Measurements from ENCODE around the gene KCTD1.

Gene KCTD1

DNA sequence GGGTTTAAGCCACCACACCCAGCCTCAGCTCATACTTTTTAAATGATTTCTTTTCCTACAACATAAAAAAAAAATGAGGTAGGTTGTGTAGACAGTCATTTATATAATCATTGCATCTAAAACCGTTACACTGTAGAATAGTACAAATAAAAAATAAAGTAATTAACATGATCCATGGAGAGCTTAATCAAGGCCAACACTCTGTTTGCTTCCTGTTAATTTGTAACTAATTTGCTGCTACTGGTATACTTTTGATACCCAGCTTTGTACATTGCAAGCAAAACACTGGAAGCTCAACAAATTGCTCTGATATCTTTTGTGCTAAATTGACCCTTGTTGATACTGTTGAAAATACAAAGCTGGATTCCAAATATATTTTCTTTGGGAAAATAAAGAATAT lies 20.2 kb upstream of the KCTD1 start:
- H3K4ac ChIP-seq (ENCODE audit: low read length) = no peak overlapping the region
- no peak overlapping the region for H2BK15ac ChIP-seq (ENCODE audit: low read length)
- H3K4me1 ChIP-seq (ENCODE audit: control insufficient read depth in 2 of 2, insufficient read depth in 1 of 2, low read depth in 1 of 2, low read length in 2 of 2) = peaks cover 0 to 8% of the 10 kb centered on the region in 2 donors
- H2AFZ ChIP-seq (ENCODE audit: low read length) = no peak overlapping the region
- no peak overlapping the region for H3K4me2 ChIP-seq (ENCODE audit: insufficient read depth, low read length, poor library complexity, severe bottlenecking)
- H2BK120ac ChIP-seq (ENCODE audit: low read depth, low read length) = no peak overlapping the region
- no peak overlapping the region for H2BK5ac ChIP-seq (ENCODE audit: low read length)
- no peak overlapping the region for H4K91ac ChIP-seq (ENCODE audit: low read depth, low read length, poor library complexity)
- no peak overlapping the region for H3K4me3 ChIP-seq (ENCODE audit: low read length in 2 of 2)
- no CpG with 5 or more reads among the region's 1 CpG for WGBS, 2 donors (ENCODE audit: extremely low coverage in 2 of 2, insufficient read length in 2 of 2, insufficient replicate concordance in 1 of 2)
- H3K14ac ChIP-seq (ENCODE audit: low read length) = no peak overlapping the region
- H4K8ac ChIP-seq (ENCODE audit: low read depth, low read length) = no peak overlapping the region
- H3K27me3 ChIP-seq (ENCODE audit: control insufficient read depth in 3 of 3, insufficient read depth in 3 of 3, low read depth in 1 of 3, low read length in 3 of 3) = no peaks in the 10 kb centered on the region
- no peak overlapping the region for H3K23ac ChIP-seq (ENCODE audit: low read depth, low read length, poor library complexity)
- H2BK12ac ChIP-seq (ENCODE audit: low read length) = no peak overlapping the region
- no peak overlapping the region for H3K18ac ChIP-seq (ENCODE audit: low read length)
- no peaks in the 10 kb centered on the region for H3K79me1 ChIP-seq (ENCODE audit: low read depth, low read length)
- H3K27ac ChIP-seq (replicated peaks; ENCODE audit: low read length) = no peak overlapping the region
- H3K36me3 ChIP-seq (replicated peaks in 1 of 2; ENCODE audit: control insufficient read depth in 2 of 2, insufficient read depth in 2 of 2, low read length in 2 of 2) = no peaks in the 10 kb centered on the region
- H3K9ac ChIP-seq (ENCODE audit: low read depth, low read length, poor library complexity) = no peak overlapping the region
- H2AK5ac ChIP-seq (ENCODE audit: low read depth, low read length) = no peak overlapping the region
- no peaks in the 10 kb centered on the region for H3K9me3 ChIP-seq (replicated peaks in 1 of 2; ENCODE audit: control insufficient read depth in 2 of 2, insufficient read depth in 1 of 2, low read depth in 1 of 2, low read length in 2 of 2)
- DNase-seq (ENCODE audit: low spot score) = no peak

DNA sequence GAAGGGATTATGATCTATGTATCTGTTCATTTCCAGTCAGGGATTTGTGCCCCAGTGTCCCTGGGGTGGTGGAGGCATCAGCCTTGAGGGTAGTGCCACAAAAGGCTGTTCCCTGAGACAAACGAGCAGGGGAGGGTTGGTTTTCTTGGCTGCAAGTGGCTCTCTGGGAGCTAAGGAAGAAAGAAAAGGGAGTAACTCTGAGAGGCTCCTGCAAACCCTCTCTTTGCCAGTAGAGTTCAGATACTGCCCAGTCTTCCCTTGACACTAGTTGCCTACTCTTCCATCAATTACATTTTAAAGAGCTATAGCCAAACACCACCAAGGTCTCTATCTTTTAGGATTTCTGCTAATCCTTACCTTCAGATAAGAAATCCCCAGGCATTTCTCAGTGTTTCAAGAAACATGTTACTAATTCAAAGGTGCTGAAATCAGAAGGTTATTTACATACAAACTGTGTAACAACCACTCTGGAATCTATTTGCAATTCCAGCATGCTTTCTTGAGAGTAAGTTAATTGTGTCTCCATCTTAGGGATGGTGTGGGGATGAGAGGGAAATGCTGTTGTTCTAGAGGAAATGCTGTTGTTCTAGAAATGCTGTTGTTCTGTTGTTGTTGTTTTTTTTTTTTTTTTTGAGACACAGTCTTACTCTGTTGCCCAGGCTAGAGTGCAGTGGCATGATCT lies 18.7 kb upstream of the KCTD1 start:
- Histone ChIP-seq H3K9ac (ENCODE audit: low read depth, low read length, poor library complexity) (no peak overlapping the region), H3K36me3 (replicated peaks in 1 of 2; ENCODE audit: control insufficient read depth in 2 of 2, insufficient read depth in 2 of 2, low read length in 2 of 2) (no peaks in the 10 kb centered on the region), H2AK5ac (ENCODE audit: low read depth, low read length) (no peak overlapping the region), H3K18ac (ENCODE audit: low read length) (no peak overlapping the region), H3K79me1 (ENCODE audit: low read depth, low read length) (no peaks in the 10 kb centered on the region), H3K23ac (ENCODE audit: low read depth, low read length, poor library complexity) (no peak overlapping the region), H3K4me2 (ENCODE audit: insufficient read depth, low read length, poor library complexity, severe bottlenecking) (no peak overlapping the region), H3K27me3 (ENCODE audit: control insufficient read depth in 3 of 3, insufficient read depth in 3 of 3, low read depth in 1 of 3, low read length in 3 of 3) (no peaks in the 10 kb centered on the region), H3K4me3 (ENCODE audit: low read length in 2 of 2) (no peak overlapping the region), H2AFZ (ENCODE audit: low read length) (no peak overlapping the region), H3K27ac (replicated peaks; ENCODE audit: low read length) (no peak overlapping the region), H3K4ac (ENCODE audit: low read length) (no peak overlapping the region), H3K9me3 (replicated peaks in 1 of 2; ENCODE audit: control insufficient read depth in 2 of 2, insufficient read depth in 1 of 2, low read depth in 1 of 2, low read length in 2 of 2) (peaks cover 0 to 8% of the 10 kb centered on the region in 2 donors), H4K91ac (ENCODE audit: low read depth, low read length, poor library complexity) (no peak overlapping the region), H2BK12ac (ENCODE audit: low read length) (no peak overlapping the region), H3K14ac (ENCODE audit: low read length) (no peak overlapping the region), H2BK5ac (ENCODE audit: low read length) (no peak overlapping the region), H2BK120ac (ENCODE audit: low read depth, low read length) (no peak overlapping the region), H2BK15ac (ENCODE audit: low read length) (no peak overlapping the region), H3K4me1 (ENCODE audit: control insufficient read depth in 2 of 2, insufficient read depth in 1 of 2, low read depth in 1 of 2, low read length in 2 of 2) (peaks cover 0 to 8% of the 10 kb centered on the region in 2 donors), H4K8ac (ENCODE audit: low read depth, low read length) (no peak overlapping the region)
- no CpG with 5 or more reads among the region's 1 CpG for WGBS, 2 donors (ENCODE audit: extremely low coverage in 2 of 2, insufficient read length in 2 of 2, insufficient replicate concordance in 1 of 2)
- no peak for DNase-seq (ENCODE audit: low spot score)

DNA sequence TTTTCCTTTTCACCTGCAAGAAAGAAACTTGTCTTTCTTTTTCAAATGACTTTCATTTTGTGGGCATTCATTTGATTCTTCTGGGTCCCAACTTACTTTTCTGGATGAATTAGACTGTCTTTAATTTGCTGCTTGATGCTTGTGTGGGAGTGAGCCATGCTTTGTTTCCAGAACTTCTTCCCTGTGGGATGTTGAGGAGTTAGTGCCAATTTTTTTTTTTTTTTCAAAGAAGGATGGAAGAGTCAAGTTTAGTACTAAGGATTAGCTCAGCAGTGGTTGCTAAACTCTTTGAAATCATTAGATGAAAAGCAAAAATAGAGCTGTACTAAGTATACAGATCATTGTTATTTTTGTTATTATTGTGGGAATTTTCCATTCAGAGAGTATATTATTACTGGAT lies 17.2 kb upstream of the KCTD1 start:
- Histone ChIP-seq H4K91ac (ENCODE audit: low read depth, low read length, poor library complexity) (no peak overlapping the region), H2BK120ac (ENCODE audit: low read depth, low read length) (no peak overlapping the region), H3K27me3 (ENCODE audit: control insufficient read depth in 3 of 3, insufficient read depth in 3 of 3, low read depth in 1 of 3, low read length in 3 of 3) (no peaks in the 10 kb centered on the region), H3K4ac (ENCODE audit: low read length) (no peak overlapping the region), H3K18ac (ENCODE audit: low read length) (no peak overlapping the region), H2BK15ac (ENCODE audit: low read length) (no peak overlapping the region), H3K4me3 (ENCODE audit: low read length in 2 of 2) (no peak overlapping the region), H2BK5ac (ENCODE audit: low read length) (no peak overlapping the region), H2AFZ (ENCODE audit: low read length) (no peak overlapping the region), H3K9me3 (replicated peaks in 1 of 2; ENCODE audit: control insufficient read depth in 2 of 2, insufficient read depth in 1 of 2, low read depth in 1 of 2, low read length in 2 of 2) (peaks cover 0 to 8% of the 10 kb centered on the region in 2 donors), H3K36me3 (replicated peaks in 1 of 2; ENCODE audit: control insufficient read depth in 2 of 2, insufficient read depth in 2 of 2, low read length in 2 of 2) (no peaks in the 10 kb centered on the region), H4K8ac (ENCODE audit: low read depth, low read length) (no peak overlapping the region), H2BK12ac (ENCODE audit: low read length) (no peak overlapping the region), H2AK5ac (ENCODE audit: low read depth, low read length) (no peak overlapping the region), H3K4me1 (ENCODE audit: control insufficient read depth in 2 of 2, insufficient read depth in 1 of 2, low read depth in 1 of 2, low read length in 2 of 2) (peaks cover 0 to 8% of the 10 kb centered on the region in 2 donors), H3K14ac (ENCODE audit: low read length) (no peak overlapping the region), H3K27ac (replicated peaks; ENCODE audit: low read length) (no peak overlapping the region), H3K9ac (ENCODE audit: low read depth, low read length, poor library complexity) (no peak overlapping the region), H3K79me1 (ENCODE audit: low read depth, low read length) (no peaks in the 10 kb centered on the region), H3K4me2 (ENCODE audit: insufficient read depth, low read length, poor library complexity, severe bottlenecking) (no peak overlapping the region), H3K23ac (ENCODE audit: low read depth, low read length, poor library complexity) (no peak overlapping the region)
- no peak for DNase-seq (ENCODE audit: low spot score)

DNA sequence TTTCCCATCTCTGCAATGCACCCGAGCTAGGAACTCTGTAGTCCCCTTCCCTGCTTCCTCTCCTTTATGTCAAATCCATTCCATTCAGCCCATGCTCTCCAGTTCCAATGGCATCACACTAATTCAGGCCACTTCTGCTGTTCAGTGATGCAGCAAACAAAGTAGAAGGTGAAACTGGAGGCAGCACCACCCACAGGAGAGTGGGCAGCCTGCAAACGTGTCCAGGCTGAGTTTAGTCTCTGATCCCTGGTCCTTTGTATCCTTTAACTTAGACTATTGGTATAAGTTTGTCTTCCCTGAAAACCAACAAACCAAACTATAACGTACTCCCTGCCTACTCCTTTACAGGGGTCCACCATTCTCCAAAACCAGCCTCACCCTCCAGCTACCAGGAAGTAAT lies 14.7 kb upstream of the KCTD1 start:
- Histone ChIP-seq H3K36me3 (replicated peaks in 1 of 2; ENCODE audit: control insufficient read depth in 2 of 2, insufficient read depth in 2 of 2, low read length in 2 of 2) (no peaks in the 10 kb centered on the region), H3K79me1 (ENCODE audit: low read depth, low read length) (no peaks in the 10 kb centered on the region), H3K4ac (ENCODE audit: low read length) (no peak overlapping the region), H2AK5ac (ENCODE audit: low read depth, low read length) (no peak overlapping the region), H2BK5ac (ENCODE audit: low read length) (no peak overlapping the region), H2BK12ac (ENCODE audit: low read length) (no peak overlapping the region), H4K8ac (ENCODE audit: low read depth, low read length) (no peak overlapping the region), H2BK15ac (ENCODE audit: low read length) (no peak overlapping the region), H3K14ac (ENCODE audit: low read length) (no peak overlapping the region), H3K4me1 (ENCODE audit: control insufficient read depth in 2 of 2, insufficient read depth in 1 of 2, low read depth in 1 of 2, low read length in 2 of 2) (peaks cover 0 to 3% of the 10 kb centered on the region in 2 donors), H3K4me3 (ENCODE audit: low read length in 2 of 2) (no peak overlapping the region), H2BK120ac (ENCODE audit: low read depth, low read length) (no peak overlapping the region), H3K18ac (ENCODE audit: low read length) (no peak overlapping the region), H3K27me3 (ENCODE audit: control insufficient read depth in 3 of 3, insufficient read depth in 3 of 3, low read depth in 1 of 3, low read length in 3 of 3) (no peaks in the 10 kb centered on the region), H2AFZ (ENCODE audit: low read length) (no peak overlapping the region), H3K4me2 (ENCODE audit: insufficient read depth, low read length, poor library complexity, severe bottlenecking) (no peak overlapping the region), H4K91ac (ENCODE audit: low read depth, low read length, poor library complexity) (no peak overlapping the region), H3K9me3 (replicated peaks in 1 of 2; ENCODE audit: control insufficient read depth in 2 of 2, insufficient read depth in 1 of 2, low read depth in 1 of 2, low read length in 2 of 2) (peaks cover 0 to 8% of the 10 kb centered on the region in 2 donors), H3K9ac (ENCODE audit: low read depth, low read length, poor library complexity) (no peak overlapping the region), H3K27ac (replicated peaks; ENCODE audit: low read length) (no peak overlapping the region), H3K23ac (ENCODE audit: low read depth, low read length, poor library complexity) (no peak overlapping the region)
- WGBS, 2 donors (ENCODE audit: extremely low coverage in 2 of 2, insufficient read length in 2 of 2, insufficient replicate concordance in 1 of 2) = no CpG with 5 or more reads among the region's 3 CpGs
- no peak for DNase-seq (ENCODE audit: low spot score)
